ENCODE results near the gene CDH2. TPM values are rescaled to one million over a fixed set of nuclear protein-coding genes. Genes with fewer than 3 reads are reported as not detected.

Gene CDH2
- total and polyA plus RNA-seq, 7 donors: 0.04 to 4.8 (median 0.52) TPM

DNA sequence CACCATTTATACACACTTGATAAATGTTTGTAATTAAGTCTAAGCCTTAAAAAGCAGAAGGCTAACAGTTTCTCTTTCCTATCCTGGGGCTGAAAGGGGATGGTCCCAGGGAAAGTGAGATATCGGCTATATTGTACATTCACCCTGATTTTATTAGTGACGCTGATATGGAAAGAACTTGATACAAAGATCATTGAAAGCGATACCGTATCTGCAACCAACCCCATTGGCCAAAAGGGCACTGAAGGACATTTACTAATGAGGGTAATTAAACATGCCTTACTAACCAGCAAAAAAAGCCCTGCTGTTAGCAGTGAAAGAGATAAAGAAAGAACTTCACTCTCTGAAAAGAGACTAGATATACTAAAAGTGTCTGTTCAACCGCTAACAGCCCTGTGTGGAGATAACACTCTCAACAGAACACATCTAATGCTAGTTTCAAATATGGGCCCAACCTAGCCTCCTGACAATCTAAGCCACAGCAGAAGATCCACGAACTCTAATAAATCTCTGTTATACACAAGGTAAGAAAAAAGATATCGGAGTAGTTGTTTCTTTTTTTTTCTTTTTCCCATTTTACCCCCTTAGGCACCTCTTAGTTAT lies 200.0 kb downstream of the CDH2 start:
- Histone ChIP-seq H3K9me3 (no peaks in the 10 kb centered on the region), H3K4me3 (no peak overlapping the region), H3K27ac (no peak overlapping the region), H3K36me3 (ENCODE audit: insufficient read depth in 1 of 2, low read depth in 1 of 2) (no peaks in the 10 kb centered on the region), H3K4me1 (no peaks in the 10 kb centered on the region), H3K27me3 (ENCODE audit: insufficient read depth in 3 of 3, low read length in 2 of 3) (no peaks in the 10 kb centered on the region)
- DNase-seq (no peak), ATAC-seq (no peak)
- TF ChIP-seq, protein P1, sequence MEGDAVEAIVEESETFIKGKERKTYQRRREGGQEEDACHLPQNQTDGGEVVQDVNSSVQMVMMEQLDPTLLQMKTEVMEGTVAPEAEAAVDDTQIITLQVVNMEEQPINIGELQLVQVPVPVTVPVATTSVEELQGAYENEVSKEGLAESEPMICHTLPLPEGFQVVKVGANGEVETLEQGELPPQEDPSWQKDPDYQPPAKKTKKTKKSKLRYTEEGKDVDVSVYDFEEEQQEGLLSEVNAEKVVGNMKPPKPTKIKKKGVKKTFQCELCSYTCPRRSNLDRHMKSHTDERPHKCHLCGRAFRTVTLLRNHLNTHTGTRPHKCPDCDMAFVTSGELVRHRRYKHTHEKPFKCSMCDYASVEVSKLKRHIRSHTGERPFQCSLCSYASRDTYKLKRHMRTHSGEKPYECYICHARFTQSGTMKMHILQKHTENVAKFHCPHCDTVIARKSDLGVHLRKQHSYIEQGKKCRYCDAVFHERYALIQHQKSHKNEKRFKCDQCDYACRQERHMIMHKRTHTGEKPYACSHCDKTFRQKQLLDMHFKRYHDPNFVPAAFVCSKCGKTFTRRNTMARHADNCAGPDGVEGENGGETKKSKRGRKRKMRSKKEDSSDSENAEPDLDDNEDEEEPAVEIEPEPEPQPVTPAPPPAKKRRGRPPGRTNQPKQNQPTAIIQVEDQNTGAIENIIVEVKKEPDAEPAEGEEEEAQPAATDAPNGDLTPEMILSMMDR (IDR thresholded peaks at IDR 0.05): no peak
- intact Hi-C loops (cut with DNase I): no loop called here
- WGBS, 3 donors: 93 to 96% (median 93%) methylated on average over 7 of the region's 7 CpGs

- no peak overlapping the region for H3K4me3 ChIP-seq
- WGBS, 3 donors: 77 to 90% (median 90%) methylated on average over 1 of the region's 1 CpG
- no peaks in the 10 kb centered on the region for H3K4me1 ChIP-seq
- H3K27ac ChIP-seq: no peak overlapping the region
- no peaks in the 10 kb centered on the region for H3K9me3 ChIP-seq
- H3K27me3 ChIP-seq (ENCODE audit: insufficient read depth in 3 of 3, low read length in 2 of 3): no peaks in the 10 kb centered on the region
- no peak for ATAC-seq
- TF ChIP-seq, protein P1 (IDR thresholded peaks at IDR 0.05): no peak
- intact Hi-C loops (cut with DNase I): no loop called here
- H3K36me3 ChIP-seq (ENCODE audit: insufficient read depth in 1 of 2, low read depth in 1 of 2): no peaks in the 10 kb centered on the region
- DNase-seq: no peak
These were observed 206.6 kb downstream of the CDH2 start for GRCh38 chr18:27970321-27970720.

DNA sequence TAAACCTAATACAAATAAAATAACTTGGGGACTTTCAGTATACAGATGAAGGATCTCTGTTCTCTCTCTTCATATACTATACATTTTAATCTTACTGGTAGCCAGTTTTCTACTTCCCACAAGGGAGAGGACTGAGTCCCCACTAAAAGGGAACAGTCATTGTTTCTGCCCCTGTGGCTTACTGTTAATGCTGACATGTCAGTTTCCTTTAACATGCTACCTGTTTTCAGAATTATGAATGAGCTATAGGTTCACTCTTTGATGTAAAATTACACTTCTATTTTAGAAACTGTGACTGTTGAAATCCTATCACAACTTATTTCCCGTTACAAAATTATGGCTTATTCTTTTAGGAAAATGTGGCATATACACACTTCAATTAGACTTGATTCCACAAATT lies 207.7 kb downstream of the CDH2 start:
- Histone ChIP-seq H3K9me3 (no peaks in the 10 kb centered on the region), H3K36me3 (ENCODE audit: insufficient read depth in 1 of 2, low read depth in 1 of 2) (no peaks in the 10 kb centered on the region), H3K4me3 (no peak overlapping the region), H3K27me3 (ENCODE audit: insufficient read depth in 3 of 3, low read length in 2 of 3) (no peaks in the 10 kb centered on the region), H3K4me1 (no peaks in the 10 kb centered on the region), H3K27ac (no peak overlapping the region)
- intact Hi-C loops (cut with DNase I): no loop called here
- DNase-seq: no peak
- 68 to 87% (median 71%) methylated on average over 1 of the region's 1 CpG for WGBS, 3 donors
- ATAC-seq: no peak
- TF ChIP-seq, protein P1 (IDR thresholded peaks at IDR 0.05): no peak

DNA sequence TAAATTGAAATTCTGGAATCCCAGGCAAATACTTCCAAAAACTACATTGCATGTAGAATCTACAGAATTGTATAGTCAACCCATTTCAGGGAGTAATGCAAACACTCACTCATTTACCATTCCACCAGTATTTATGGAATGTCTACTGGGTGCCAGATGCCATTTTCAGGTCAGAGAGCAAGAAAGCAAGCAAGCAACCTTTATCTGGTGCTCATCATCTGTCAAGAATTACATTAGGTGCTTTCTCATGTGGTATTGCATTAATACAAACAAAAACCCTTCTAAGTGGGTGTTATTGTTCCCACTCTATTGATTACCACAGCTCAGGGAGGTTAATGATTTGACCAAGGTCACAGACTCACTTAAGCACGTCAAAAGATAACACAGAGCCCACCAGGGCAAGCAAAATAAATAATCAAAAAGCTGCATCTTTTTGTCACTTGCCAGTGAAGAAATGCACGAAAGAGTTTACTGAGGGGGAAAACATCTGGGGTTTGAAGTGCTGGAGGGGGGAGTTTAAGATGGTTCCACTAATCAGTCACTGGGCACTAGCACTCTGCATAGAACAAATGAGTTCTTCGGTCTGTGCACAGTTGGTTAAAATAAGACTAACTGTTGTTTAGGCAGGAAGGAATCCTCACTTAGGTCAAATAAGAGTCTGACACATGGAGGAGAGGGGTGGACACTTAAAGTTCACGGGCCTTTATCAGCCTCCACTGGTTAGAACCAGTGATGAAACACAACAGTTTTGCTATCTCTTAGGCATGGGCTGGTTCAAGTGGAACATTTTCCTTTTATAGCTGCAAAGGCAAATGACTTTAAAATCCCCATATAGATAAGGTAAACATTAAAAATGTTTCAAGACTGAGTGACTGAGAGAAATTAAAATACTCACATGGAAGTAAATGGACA lies 208.8 kb downstream of the CDH2 start:
- DNase-seq (no peak), ATAC-seq (no peak)
- H3K27ac ChIP-seq: no peak overlapping the region
- 53 to 59% (median 56%) methylated on average over 4 of the region's 4 CpGs for WGBS, 3 donors
- no peaks in the 10 kb centered on the region for H3K27me3 ChIP-seq (ENCODE audit: insufficient read depth in 3 of 3, low read length in 2 of 3)
- no peaks in the 10 kb centered on the region for H3K36me3 ChIP-seq (ENCODE audit: insufficient read depth in 1 of 2, low read depth in 1 of 2)
- H3K4me1 ChIP-seq: no peaks in the 10 kb centered on the region
- intact Hi-C loops (cut with DNase I): no loop called here
- H3K4me3 ChIP-seq: no peak overlapping the region
- TF ChIP-seq, protein P1 (IDR thresholded peaks at IDR 0.05): no peak
- no peaks in the 10 kb centered on the region for H3K9me3 ChIP-seq
